ENCODE results near the gene CLCN2. TPM values are rescaled to one million over a fixed set of nuclear protein-coding genes. Genes with fewer than 3 reads are reported as not detected.
A peak's percentile ranks its signal among the peaks of the same experiment; 100 is the strongest.

The CLCN2 gene
- total and polyA plus RNA-seq, 2 experiments from 2014 or later = 11.9 to 12.3 TPM

DNA sequence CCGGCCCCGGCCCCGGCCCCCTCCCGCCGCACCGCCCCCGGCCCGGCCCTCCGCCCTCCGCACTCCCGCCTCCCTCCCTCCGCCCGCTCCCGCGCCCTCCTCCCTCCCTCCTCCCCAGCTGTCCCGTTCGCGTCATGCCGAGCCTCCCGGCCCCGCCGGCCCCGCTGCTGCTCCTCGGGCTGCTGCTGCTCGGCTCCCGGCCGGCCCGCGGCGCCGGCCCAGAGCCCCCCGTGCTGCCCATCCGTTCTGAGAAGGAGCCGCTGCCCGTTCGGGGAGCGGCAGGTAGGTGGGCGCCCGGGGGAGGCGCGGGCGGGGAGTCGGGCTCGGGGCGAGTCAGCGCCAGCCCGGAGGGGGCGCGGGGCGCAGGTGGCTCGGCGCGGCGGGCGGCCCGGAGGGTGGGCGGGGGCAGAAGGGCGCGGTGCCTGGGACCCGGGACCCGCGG lies 18.8 kb upstream of the CLCN2 start:
- peaks cover 20% of the 10 kb centered on the region for H3K4me1 ChIP-seq (ENCODE audit: insufficient read depth)
- H3K4me3 ChIP-seq = peak overlapping the region; percentile 67
- H3K4me2 ChIP-seq = peak overlapping the region; percentile 92
- TF ChIP-seq EZH2phosphoT487 (IDR thresholded peaks at IDR 0.05; ENCODE audit: low read depth, severe bottlenecking, unreplicated experiment) (no peak), EZH2 (IDR thresholded peaks at IDR 0.05; ENCODE audit: borderline replicate concordance) (no peak)
- TF ChIP-seq, protein P1, sequence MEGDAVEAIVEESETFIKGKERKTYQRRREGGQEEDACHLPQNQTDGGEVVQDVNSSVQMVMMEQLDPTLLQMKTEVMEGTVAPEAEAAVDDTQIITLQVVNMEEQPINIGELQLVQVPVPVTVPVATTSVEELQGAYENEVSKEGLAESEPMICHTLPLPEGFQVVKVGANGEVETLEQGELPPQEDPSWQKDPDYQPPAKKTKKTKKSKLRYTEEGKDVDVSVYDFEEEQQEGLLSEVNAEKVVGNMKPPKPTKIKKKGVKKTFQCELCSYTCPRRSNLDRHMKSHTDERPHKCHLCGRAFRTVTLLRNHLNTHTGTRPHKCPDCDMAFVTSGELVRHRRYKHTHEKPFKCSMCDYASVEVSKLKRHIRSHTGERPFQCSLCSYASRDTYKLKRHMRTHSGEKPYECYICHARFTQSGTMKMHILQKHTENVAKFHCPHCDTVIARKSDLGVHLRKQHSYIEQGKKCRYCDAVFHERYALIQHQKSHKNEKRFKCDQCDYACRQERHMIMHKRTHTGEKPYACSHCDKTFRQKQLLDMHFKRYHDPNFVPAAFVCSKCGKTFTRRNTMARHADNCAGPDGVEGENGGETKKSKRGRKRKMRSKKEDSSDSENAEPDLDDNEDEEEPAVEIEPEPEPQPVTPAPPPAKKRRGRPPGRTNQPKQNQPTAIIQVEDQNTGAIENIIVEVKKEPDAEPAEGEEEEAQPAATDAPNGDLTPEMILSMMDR (IDR thresholded peaks at IDR 0.05; ENCODE audit: poor library complexity) = no peak
- no peaks in the 10 kb centered on the region for H3K9me3 ChIP-seq (ENCODE audit: low read depth)
- H2AFZ ChIP-seq = no peak overlapping the region
- DNase-seq (ENCODE audit: low spot score) = peak; percentile 85
- peaks cover 15% of the 10 kb centered on the region for H3K27me3 ChIP-seq
- no peak overlapping the region for H3K27ac ChIP-seq
- H3K79me2 ChIP-seq = no peaks in the 10 kb centered on the region
- no peaks in the 10 kb centered on the region for H3K36me3 ChIP-seq (replicated peaks; ENCODE audit: insufficient read depth, low read depth)
- 0% methylated on average over 17 of the region's 62 CpGs for WGBS (ENCODE audit: low lambda C conversion rate, missing lambda C conversion rate)
- no peaks in the 10 kb centered on the region for H4K20me1 ChIP-seq (ENCODE audit: insufficient read depth, poor library complexity, severe bottlenecking)
- H3K9me2 ChIP-seq (replicated peaks; ENCODE audit: insufficient read depth) = no peaks in the 10 kb centered on the region

DNA sequence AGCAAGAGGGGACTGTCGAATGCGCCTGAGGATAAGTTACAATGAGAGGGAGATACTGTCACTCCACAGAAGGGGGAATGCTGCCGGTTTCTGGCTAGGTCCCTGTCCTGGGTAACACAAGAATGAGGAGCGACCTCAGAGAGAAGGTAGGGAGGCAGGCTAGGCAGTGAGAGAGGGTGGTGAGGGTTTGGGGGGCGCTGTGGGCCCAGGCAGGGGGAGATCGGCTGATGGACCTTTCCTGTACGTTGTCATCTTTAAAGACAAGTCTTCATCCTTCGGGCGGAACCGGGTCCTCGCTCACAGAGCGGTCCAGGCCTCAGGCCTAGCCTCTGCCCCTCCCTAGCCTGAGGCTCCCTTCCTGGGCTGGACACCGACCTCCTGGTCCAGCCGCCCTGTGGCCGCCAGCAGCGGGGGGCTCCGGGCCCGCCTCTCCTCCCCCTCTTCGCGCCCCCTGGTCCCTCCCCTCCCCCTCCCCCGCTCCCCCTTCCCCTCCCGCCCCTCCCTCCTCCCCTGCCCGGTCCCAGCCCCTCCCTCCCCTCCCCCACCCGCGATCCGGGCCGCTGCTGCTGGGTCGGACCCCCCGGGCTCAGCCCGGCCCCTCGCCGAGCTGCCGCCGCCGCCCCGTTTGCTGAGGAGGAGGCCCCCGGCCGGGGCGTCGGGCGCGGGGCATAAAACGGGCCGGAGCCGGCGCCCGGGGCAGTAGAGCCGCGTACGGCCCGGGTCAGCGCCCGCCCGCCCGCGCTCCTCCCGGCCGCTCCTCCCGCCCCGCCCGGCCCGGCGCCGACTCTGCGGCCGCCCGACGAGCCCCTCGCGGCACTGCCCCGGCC lies 18.2 kb upstream of the CLCN2 start, which contains the start of gene CHRD:
CHRD (plus strand) TSS at position 697 of the 827 bp plus-strand sequence. CDS start 265 bp downstream, outside the sequence.
- H3K27ac ChIP-seq = peak within 1 kb of the TSS; percentile 11
- peaks cover 15% of the 10 kb centered on the region for H3K27me3 ChIP-seq
- no peaks in the 10 kb centered on the region for H3K9me2 ChIP-seq (replicated peaks; ENCODE audit: insufficient read depth)
- no peaks in the 10 kb centered on the region for H3K9me3 ChIP-seq (ENCODE audit: low read depth)
- peak within 1 kb of the TSS; percentile 67 for H3K4me3 ChIP-seq
- TF ChIP-seq, protein P1 (IDR thresholded peaks at IDR 0.05; ENCODE audit: poor library complexity) = no peak
- TF ChIP-seq EZH2 (IDR thresholded peaks at IDR 0.05; ENCODE audit: borderline replicate concordance) (no peak), EZH2phosphoT487 (IDR thresholded peaks at IDR 0.05; ENCODE audit: low read depth, severe bottlenecking, unreplicated experiment) (no peak)
- peak; percentile 34 for DNase-seq (ENCODE audit: low spot score)
- no peaks in the 10 kb centered on the region for H3K36me3 ChIP-seq (replicated peaks; ENCODE audit: insufficient read depth, low read depth)
- WGBS (ENCODE audit: low lambda C conversion rate, missing lambda C conversion rate) = 46% methylated on average over 5 of the region's 71 CpGs
- peak within 1 kb of the TSS; percentile 25 for H2AFZ ChIP-seq
- no peaks in the 10 kb centered on the region for H4K20me1 ChIP-seq (ENCODE audit: insufficient read depth, poor library complexity, severe bottlenecking)
- peak within 1 kb of the TSS; percentile 92 for H3K4me2 ChIP-seq
- no peaks in the 10 kb centered on the region for H3K79me2 ChIP-seq
- peaks cover 20% of the 10 kb centered on the region for H3K4me1 ChIP-seq (ENCODE audit: insufficient read depth)

DNA sequence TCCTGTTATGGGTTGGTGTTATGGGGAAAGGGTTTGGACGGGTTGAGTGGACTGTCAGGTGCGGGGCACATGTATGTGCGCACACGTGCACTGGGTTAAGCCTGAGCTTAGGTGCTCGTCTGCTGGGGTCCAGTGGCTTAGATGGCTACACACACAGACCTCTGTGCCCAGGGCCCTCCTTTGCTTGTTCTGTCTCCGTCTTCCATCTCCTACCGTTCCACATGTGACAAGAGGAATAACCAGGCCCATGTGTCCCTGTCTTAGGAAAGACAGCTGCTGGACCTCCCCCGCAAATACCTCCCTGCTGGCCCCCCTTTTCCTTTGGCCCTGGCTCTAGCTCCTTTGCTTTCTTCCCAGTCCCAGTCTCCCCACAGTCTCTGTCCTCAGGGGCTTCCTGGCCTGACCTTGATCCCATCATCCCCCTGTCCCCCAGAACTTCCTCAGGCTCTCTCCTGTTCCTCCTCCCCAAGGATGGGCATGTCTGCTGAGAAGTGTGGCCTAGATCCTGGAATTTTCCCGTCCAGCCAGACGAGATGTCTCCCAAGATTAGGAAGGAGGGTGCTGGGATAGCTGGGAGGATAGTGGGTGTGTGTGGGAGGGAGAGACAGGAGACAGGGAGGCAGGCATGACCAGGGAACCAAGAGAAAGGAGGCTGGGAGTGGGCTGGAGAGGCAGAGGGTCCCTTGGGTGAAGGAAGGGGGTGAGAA lies 17.4 kb upstream of the CLCN2 start:
- 82% methylated on average over 10 of the region's 10 CpGs for WGBS (ENCODE audit: low lambda C conversion rate, missing lambda C conversion rate)
- Histone ChIP-seq H3K79me2 (no peaks in the 10 kb centered on the region), H2AFZ (no peak overlapping the region), H3K4me3 (no peak overlapping the region), H3K9me3 (ENCODE audit: low read depth) (no peaks in the 10 kb centered on the region), H3K4me1 (ENCODE audit: insufficient read depth) (peaks cover 20% of the 10 kb centered on the region), H3K4me2 (peak overlapping the region; percentile 75), H4K20me1 (ENCODE audit: insufficient read depth, poor library complexity, severe bottlenecking) (no peaks in the 10 kb centered on the region), H3K27me3 (peaks cover 15% of the 10 kb centered on the region), H3K27ac (peak overlapping the region; percentile 74), H3K36me3 (replicated peaks; ENCODE audit: insufficient read depth, low read depth) (no peaks in the 10 kb centered on the region), H3K9me2 (replicated peaks; ENCODE audit: insufficient read depth) (no peaks in the 10 kb centered on the region)
- TF ChIP-seq, protein P1 (IDR thresholded peaks at IDR 0.05; ENCODE audit: poor library complexity) = no peak
- no peak for TF ChIP-seq EZH2phosphoT487 (IDR thresholded peaks at IDR 0.05; ENCODE audit: low read depth, severe bottlenecking, unreplicated experiment)
- DNase-seq (ENCODE audit: low spot score) = no peak
